Activated naive CD4-positive, alpha-beta T cell treated with anti-CD3 and anti-CD28 coated beads, Interleukin-2, amount 50 U/mL, for 24 hours (primary cell): ENCODE data around the gene RPE.

Source experiments
- H3K27ac Mint-ChIP-seq: one replicate; pipeline ENCODE4 v1.8.0; 2021; ENCODE audit warnings: mild to moderate bottlenecking, mixed read lengths
- H3K27me3 Mint-ChIP-seq: one replicate; pipeline ENCODE4 v1.8.0; 2021; ENCODE audit warnings: mixed read lengths
- H3K36me3 Mint-ChIP-seq: one replicate; pipeline ENCODE4 v1.8.0; 2021; ENCODE audit warnings: mixed read lengths
- H3K4me1 Mint-ChIP-seq: one replicate; pipeline ENCODE4 v1.8.0; 2021; ENCODE audit warnings: mixed read lengths
- H3K4me3 Mint-ChIP-seq: one replicate; pipeline ENCODE4 v1.8.0; 2021; ENCODE audit warnings: mild to moderate bottlenecking, mixed read lengths
- H3K9me3 Mint-ChIP-seq: one replicate; pipeline ENCODE4 v1.8.0; 2021; ENCODE audit warnings: mixed read lengths

RPE gene

GRCh38 chr2:209986415-209986814, 16.0 kb upstream of the RPE start:
- H3K27me3 Mint-ChIP-seq = peaks cover 4% of the 10 kb centered on the region
- no peaks in the 10 kb centered on the region for H3K9me3 Mint-ChIP-seq
- no peaks in the 10 kb centered on the region for H3K4me1 Mint-ChIP-seq
- no peaks in the 10 kb centered on the region for H3K36me3 Mint-ChIP-seq
- no peak overlapping the region for H3K4me3 Mint-ChIP-seq
- no peak overlapping the region for H3K27ac Mint-ChIP-seq

GRCh38 chr2:209988010-209988409, 14.4 kb upstream of the RPE start:
- H3K9me3 Mint-ChIP-seq = no peaks in the 10 kb centered on the region
- peaks cover 4% of the 10 kb centered on the region for H3K27me3 Mint-ChIP-seq
- H3K27ac Mint-ChIP-seq = no peak overlapping the region
- H3K4me3 Mint-ChIP-seq = no peak overlapping the region
- no peaks in the 10 kb centered on the region for H3K4me1 Mint-ChIP-seq
- no peaks in the 10 kb centered on the region for H3K36me3 Mint-ChIP-seq

- Mint-ChIP-seq H3K4me1 (no peaks in the 10 kb centered on the region), H3K27ac (no peak overlapping the region), H3K27me3 (no peaks in the 10 kb centered on the region), H3K36me3 (no peaks in the 10 kb centered on the region), H3K9me3 (no peaks in the 10 kb centered on the region), H3K4me3 (no peak overlapping the region)
Measured at GRCh38 chr2:209990838-209991237, 11.6 kb upstream of the RPE start.

- H3K27me3 Mint-ChIP-seq = no peaks in the 10 kb centered on the region
- H3K4me3 Mint-ChIP-seq = no peak overlapping the region
- no peaks in the 10 kb centered on the region for H3K9me3 Mint-ChIP-seq
- no peak overlapping the region for H3K27ac Mint-ChIP-seq
- no peaks in the 10 kb centered on the region for H3K4me1 Mint-ChIP-seq
- no peaks in the 10 kb centered on the region for H3K36me3 Mint-ChIP-seq
Measured at GRCh38 chr2:209993968-209994367, 8.5 kb upstream of the RPE start.

GRCh38 chr2:209998596-209998995, 3.8 kb upstream of the RPE start:
- Mint-ChIP-seq H3K4me1 (peaks cover 26% of the 10 kb centered on the region), H3K9me3 (no peaks in the 10 kb centered on the region), H3K27me3 (no peaks in the 10 kb centered on the region), H3K27ac (no peak overlapping the region), H3K36me3 (peaks cover 1% of the 10 kb centered on the region), H3K4me3 (no peak overlapping the region)

GRCh38 chr2:210000464-210001324, 1.7 kb upstream of the RPE start:
- Mint-ChIP-seq H3K4me3 (no peak overlapping the region), H3K4me1 (peaks cover 46% of the 10 kb centered on the region), H3K27ac (no peak overlapping the region), H3K27me3 (no peaks in the 10 kb centered on the region), H3K36me3 (peaks cover 1% of the 10 kb centered on the region), H3K9me3 (no peaks in the 10 kb centered on the region)

- H3K36me3 Mint-ChIP-seq = peaks cover 3% of the 10 kb centered on the region
- H3K9me3 Mint-ChIP-seq = no peaks in the 10 kb centered on the region
- peak overlapping the region; percentile 98 for H3K4me3 Mint-ChIP-seq
- H3K27me3 Mint-ChIP-seq = no peaks in the 10 kb centered on the region
- no peak overlapping the region for H3K27ac Mint-ChIP-seq
- peaks cover 73% of the 10 kb centered on the region for H3K4me1 Mint-ChIP-seq
Measured at GRCh38 chr2:210003359-210003758, 921 bp downstream of the RPE start.

GRCh38 chr2:210004881-210005280, 2.4 kb downstream of the RPE start:
- Mint-ChIP-seq H3K27ac (peak overlapping the region; percentile 62), H3K4me1 (peaks cover 74% of the 10 kb centered on the region), H3K36me3 (peaks cover 4% of the 10 kb centered on the region), H3K4me3 (peak overlapping the region; percentile 72), H3K9me3 (no peaks in the 10 kb centered on the region), H3K27me3 (no peaks in the 10 kb centered on the region)

GRCh38 chr2:210007895-210008294, 5.5 kb downstream of the RPE start:
- Mint-ChIP-seq H3K36me3 (peaks cover 14% of the 10 kb centered on the region), H3K4me3 (no peak overlapping the region), H3K27ac (no peak overlapping the region), H3K9me3 (no peaks in the 10 kb centered on the region), H3K27me3 (no peaks in the 10 kb centered on the region), H3K4me1 (peaks cover 76% of the 10 kb centered on the region)

- H3K36me3 Mint-ChIP-seq = peaks cover 14% of the 10 kb centered on the region
- no peak overlapping the region for H3K4me3 Mint-ChIP-seq
- no peaks in the 10 kb centered on the region for H3K27me3 Mint-ChIP-seq
- peaks cover 65% of the 10 kb centered on the region for H3K4me1 Mint-ChIP-seq
- no peaks in the 10 kb centered on the region for H3K9me3 Mint-ChIP-seq
- H3K27ac Mint-ChIP-seq = no peak overlapping the region
Measured at GRCh38 chr2:210009126-210009525, 6.7 kb downstream of the RPE start.

GRCh38 chr2:210009896-210010295, 7.5 kb downstream of the RPE start:
- H3K27ac Mint-ChIP-seq = no peak overlapping the region
- H3K9me3 Mint-ChIP-seq = no peaks in the 10 kb centered on the region
- peaks cover 16% of the 10 kb centered on the region for H3K36me3 Mint-ChIP-seq
- no peak overlapping the region for H3K4me3 Mint-ChIP-seq
- peaks cover 60% of the 10 kb centered on the region for H3K4me1 Mint-ChIP-seq
- H3K27me3 Mint-ChIP-seq = no peaks in the 10 kb centered on the region

GRCh38 chr2:210020138-210020537, 17.7 kb downstream of the RPE start:
- peaks cover 4% of the 10 kb centered on the region for H3K4me1 Mint-ChIP-seq
- peaks cover 16% of the 10 kb centered on the region for H3K36me3 Mint-ChIP-seq
- no peaks in the 10 kb centered on the region for H3K27me3 Mint-ChIP-seq
- no peak overlapping the region for H3K4me3 Mint-ChIP-seq
- H3K9me3 Mint-ChIP-seq = no peaks in the 10 kb centered on the region
- no peak overlapping the region for H3K27ac Mint-ChIP-seq

- H3K36me3 Mint-ChIP-seq = peaks cover 19% of the 10 kb centered on the region
- H3K27ac Mint-ChIP-seq = no peak overlapping the region
- H3K27me3 Mint-ChIP-seq = no peaks in the 10 kb centered on the region
- H3K9me3 Mint-ChIP-seq = no peaks in the 10 kb centered on the region
- H3K4me3 Mint-ChIP-seq = no peak overlapping the region
- no peaks in the 10 kb centered on the region for H3K4me1 Mint-ChIP-seq
Measured at GRCh38 chr2:210022824-210023223, 20.4 kb downstream of the RPE start.

- Mint-ChIP-seq H3K27me3 (no peaks in the 10 kb centered on the region), H3K4me3 (no peak overlapping the region)
Measured at GRCh38 chr2:210027608-210028007, 25.2 kb downstream of the RPE start.

GRCh38 chr2:210028178-210028577, 25.7 kb downstream of the RPE start:
- H3K4me3 Mint-ChIP-seq = no peak overlapping the region
- no peak overlapping the region for H3K27ac Mint-ChIP-seq
- H3K36me3 Mint-ChIP-seq = peaks cover 12% of the 10 kb centered on the region
- H3K9me3 Mint-ChIP-seq = no peaks in the 10 kb centered on the region
- H3K27me3 Mint-ChIP-seq = no peaks in the 10 kb centered on the region
- H3K4me1 Mint-ChIP-seq = peaks cover 7% of the 10 kb centered on the region

More at GRCh38 chr2:210027608-210028007, 25.2 kb downstream of the RPE start:
- Mint-ChIP-seq H3K27ac (no peak overlapping the region), H3K9me3 (no peaks in the 10 kb centered on the region), H3K4me1 (peaks cover 3% of the 10 kb centered on the region), H3K36me3 (peaks cover 16% of the 10 kb centered on the region)

GRCh38 chr2:210034087-210034683, 31.7 kb downstream of the RPE start:
- peaks cover 14% of the 10 kb centered on the region for H3K4me1 Mint-ChIP-seq
- peaks cover 5% of the 10 kb centered on the region for H3K9me3 Mint-ChIP-seq
- H3K27ac Mint-ChIP-seq = no peak overlapping the region
- H3K27me3 Mint-ChIP-seq = no peaks in the 10 kb centered on the region
- no peak overlapping the region for H3K4me3 Mint-ChIP-seq
- H3K36me3 Mint-ChIP-seq = peaks cover 7% of the 10 kb centered on the region
